A549 treated with ZK216348 at 1 μM for 4 hours (cell line): ENCODE results near the gene RTP1. TPM values are rescaled to one million over a fixed set of nuclear protein-coding genes. Genes with fewer than 3 reads are reported as not detected.

Experiments used
- total RNA-seq: library from RNA; stranded (reverse); fragments of 200-300 nt; extraction: Qiagen RNA extraction; gene quantifications from 5 replicates; pipeline ENCODE4 v1.2.3, GENCODE V29; 2022; ENCODE audit warnings: low read depth

Gene RTP1
- not detected in 5 replicates for total RNA-seq

GRCh38 chr3:187197335-187197649 lies at the start of gene RTP1:
Gene RTP1 (plus strand): TSS chr3:187197486. CDS start chr3:187197516, 30 bp downstream.

Other genes with a start within 250 kb of the RTP1 start
- gene RPL39L, start 58.0 kb upstream of the RTP1 start, total RNA-seq = 45.8 to 55.3 TPM (median 52.5 TPM) in 5 replicates
- not detected in 5 replicates for gene MASP1, start 94.3 kb downstream of the RTP1 start, total RNA-seq
- gene RTP4, start 170.9 kb downstream of the RTP1 start, total RNA-seq = not detected in 5 replicates